GDM1 (cell line): ENCODE data around the gene NCKAP5.

Source experiments
- DNase-seq: peaks from one replicate; lab custom pipeline; 2025; lab: John Stamatoyannopoulos, UW

The NCKAP5 gene

DNA sequence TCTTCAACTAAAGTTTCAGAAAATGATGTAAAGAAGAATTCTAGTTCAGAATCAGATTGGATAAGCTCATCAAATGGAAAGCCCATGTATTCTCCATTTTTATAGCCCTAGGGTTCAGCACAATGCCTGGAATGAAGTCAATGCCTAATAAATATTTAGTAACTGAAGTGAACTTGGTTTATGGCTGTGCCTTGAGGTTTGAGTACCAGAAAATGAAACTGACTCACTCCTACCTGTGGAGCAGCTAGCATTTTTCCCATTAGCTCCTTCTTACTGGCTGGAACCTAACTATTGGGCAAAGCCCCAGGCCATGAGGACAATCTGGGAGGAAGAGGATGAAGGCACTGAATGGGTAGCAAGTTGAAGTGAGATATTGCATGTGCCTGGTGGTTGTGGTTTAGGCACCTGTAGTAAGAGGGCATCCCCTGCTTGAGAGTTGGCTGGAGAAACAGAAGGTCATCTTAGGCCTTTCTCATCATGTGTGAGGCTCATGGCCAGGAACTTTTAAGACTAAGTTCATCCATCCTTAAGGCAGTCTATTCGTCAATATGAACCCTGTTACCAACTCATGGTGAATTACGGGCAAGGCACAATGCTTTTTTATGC lies 813.3 kb downstream of the NCKAP5 start:
- no peak for DNase-seq

DNA sequence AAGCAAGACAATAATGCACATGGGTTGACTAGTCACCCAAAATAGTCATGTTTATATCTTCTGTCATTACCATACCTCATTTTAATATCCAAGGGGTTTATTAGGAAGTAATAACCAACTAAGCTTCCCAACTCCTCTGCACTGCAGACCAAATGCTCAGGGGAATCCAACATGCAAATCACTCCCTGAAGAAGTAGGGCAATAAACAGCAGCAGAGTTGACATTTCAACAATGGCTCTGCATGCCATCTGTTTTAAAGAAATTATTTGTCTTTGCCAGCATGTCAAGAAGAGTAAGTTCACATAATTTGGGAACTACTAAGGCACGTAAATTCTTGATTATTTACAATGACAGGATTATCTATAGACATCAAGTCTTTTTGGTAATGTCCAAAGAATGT lies 813.9 kb downstream of the NCKAP5 start:
- no peak for DNase-seq

DNA sequence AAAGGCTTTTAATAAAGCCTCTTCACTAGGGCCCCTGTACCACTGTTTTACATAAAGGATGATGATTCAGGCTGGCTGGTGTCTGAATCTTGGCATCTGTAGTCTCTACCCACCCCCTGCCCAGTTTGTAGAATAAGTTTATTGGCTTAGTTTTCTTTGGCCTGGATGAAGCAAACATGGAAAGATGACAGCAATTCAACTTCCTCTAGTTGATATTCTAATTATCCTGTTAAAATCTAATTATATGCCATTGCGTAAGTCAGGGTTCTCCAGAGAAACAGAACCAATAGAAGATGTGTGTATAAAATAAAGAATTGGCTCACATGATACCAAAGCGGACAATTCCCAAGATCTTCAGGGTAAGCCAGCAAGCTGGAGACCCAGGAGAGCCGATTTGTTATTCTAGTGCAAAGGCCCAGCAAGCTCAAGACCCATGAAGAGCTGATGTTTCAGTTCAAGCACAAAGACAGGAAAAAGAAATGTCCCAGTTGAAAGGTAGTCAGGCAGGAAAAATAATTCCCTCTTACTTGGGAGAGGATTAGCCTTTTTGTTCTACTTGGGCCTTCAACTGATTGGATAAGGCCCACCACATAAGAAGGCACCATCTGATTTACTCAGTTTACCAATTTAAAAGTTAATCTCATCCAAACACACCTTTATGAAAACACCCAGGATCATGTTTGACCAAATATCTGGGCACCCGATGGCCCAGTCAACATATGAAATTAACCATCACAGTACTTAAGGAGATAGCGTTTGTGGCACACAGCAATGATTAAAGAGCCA lies 815.6 kb downstream of the NCKAP5 start:
- no peak for DNase-seq

DNA sequence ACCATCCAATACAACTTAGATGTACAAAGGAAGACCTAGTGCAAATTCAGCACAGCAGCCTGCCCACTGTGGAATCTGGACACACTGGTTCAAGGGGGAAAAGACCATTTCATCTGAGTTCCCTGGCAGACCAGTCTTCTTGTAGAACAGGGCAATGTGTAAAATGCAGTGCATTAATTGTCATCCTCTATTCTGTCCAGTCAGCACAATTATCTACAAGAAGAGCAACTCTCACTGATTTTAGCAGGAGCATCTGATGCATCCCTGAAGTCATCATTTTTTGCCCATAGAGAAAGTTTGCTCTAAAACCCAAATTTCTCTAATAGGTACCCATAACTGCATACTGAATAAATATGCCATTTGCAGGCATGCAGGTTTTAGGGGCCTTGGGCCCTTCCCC lies 816.4 kb downstream of the NCKAP5 start:
- DNase-seq, result no peak

DNA sequence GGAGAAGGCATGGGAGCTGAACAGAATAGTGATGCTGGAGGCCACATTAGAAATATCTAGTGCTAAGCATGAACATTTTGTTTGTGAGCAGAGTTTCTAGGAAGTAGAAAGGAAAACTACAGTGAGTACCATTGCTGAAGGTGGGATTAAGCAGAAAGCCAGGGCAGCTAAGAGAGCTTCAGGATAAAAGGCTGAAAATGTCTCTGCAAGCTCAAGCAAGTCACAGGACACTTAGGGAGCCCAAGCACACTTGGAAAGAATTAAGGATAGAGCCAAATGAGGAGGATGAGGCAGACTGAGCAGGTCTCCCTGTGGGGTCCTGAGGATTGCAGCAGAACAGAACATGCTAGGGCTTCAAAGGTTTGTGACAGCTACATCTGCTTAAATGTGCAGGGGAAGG lies 817.7 kb downstream of the NCKAP5 start:
- DNase-seq, result no peak

DNA sequence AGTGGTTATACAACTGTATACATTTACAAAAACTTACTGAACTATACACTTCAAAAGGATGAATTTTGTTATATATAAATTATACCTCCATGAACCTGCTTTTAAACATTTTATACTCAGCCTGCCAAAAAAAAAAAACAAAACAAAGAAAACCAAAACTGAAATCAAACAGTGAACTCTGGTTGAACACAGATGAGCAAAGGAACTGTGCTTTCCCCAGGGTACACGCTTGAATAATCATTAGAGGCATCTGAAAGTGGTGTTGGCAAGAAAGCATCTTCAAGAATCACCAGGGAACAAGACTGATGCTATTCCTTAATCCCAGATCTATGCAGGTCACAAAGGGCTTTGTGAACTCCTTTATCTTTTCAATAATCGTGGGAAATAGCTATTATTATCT lies 821.2 kb downstream of the NCKAP5 start:
- DNase-seq, result no peak

DNA sequence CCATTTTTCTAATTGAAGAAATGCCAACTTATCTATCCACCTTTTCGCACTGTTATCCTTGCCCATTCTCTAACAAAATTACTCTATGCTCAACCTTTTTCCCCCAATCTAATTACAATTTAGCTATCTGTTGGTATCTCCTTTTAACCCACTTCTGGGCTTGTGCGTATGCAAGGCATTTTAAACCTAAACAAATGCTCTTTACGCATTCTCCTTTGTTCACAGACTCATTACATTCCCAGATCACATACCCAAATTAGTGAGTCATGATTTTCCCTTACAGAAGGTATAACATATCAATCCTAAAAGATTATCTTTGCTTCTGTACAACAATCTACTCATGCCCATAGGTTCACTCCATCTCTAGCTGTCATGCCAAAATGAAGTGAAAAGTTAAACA lies 826.5 kb downstream of the NCKAP5 start:
- DNase-seq, result no peak

DNA sequence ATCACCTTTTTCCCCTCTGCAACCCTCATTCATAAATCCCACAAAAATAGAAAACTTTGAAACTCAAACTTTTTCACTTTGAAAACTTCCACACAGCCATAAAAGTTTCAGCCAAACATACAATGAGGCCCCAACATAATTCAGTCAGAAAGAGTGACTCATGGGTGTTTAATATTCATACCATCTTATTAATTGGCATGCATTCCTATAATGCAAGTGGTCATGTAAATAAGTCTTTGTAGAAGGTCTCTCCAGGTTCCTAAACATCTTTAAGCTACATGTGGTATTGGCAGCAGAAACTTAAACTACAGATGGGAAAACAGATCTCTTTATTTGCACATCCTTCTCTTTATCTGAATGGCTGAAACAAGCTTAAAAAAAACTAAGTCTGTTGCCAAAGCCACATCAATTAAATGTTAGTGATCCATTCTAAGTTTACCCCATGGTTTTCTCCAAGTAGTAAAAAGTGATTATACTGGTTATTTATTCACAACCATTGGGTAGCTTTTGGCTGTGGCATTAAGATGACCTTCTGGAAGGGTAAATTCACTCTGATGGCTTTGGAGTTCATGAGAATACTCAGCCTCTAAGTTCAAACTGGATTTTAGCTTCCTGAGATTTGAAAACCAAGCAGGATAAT lies 828.1 kb downstream of the NCKAP5 start:
- no peak for DNase-seq

DNA sequence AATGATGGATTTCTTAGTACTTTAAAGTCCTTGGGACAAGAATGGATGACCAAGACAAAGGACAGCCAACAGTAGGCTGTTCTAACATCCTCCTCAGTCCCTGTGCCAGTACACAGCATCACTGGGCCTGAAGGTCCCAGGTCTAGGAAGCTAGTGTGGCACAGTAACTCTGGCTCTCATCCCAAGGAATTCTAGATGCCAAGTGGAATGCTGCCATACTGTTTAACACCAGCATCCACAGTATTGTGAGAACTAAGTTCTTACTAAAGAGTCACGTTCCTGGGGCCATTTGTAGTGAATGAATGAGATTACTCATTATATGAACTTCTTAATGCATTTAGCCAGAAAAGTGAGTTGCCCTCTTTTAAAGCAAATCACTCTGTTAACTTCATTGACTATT lies 830.0 kb downstream of the NCKAP5 start:
- no peak for DNase-seq

DNA sequence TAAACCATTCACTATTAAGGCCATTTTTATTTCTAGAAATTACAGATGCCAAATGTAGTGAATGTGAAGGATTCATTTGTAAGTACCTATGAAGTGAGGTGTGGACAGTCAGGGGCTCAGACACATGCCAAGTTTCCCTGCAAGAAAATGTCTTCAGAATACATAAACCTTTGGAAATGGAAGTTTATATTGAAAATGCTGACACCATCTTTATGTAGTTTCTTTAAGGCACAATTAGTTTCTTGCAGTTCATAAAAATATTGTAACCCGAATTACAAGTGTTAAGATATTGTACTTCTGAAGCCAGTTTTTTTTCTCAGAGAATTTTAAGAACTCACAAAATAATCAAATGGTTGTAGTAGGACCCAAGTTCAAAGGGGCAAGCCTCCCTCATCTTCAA lies 832.2 kb downstream of the NCKAP5 start:
- no peak for DNase-seq

DNA sequence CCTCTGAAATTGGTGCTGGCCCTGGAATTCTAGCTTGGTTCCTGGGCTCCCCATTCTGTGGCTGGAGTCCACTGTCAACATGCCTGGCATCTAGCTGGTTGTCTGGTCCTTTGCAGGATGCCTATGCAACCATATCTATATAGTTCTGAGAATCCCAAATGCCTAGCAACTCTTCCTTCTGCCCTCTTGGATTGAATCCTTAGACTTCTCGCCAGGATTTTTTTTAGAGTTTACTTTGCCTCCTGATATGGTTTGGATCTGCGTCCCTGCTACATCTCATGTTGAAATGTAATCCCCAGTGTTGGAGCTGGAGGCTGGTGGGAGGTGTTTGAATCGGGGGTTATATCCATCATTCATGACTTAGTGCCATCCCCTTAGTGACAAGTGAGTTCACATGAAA lies 833.3 kb downstream of the NCKAP5 start:
- DNase-seq, result no peak

DNA sequence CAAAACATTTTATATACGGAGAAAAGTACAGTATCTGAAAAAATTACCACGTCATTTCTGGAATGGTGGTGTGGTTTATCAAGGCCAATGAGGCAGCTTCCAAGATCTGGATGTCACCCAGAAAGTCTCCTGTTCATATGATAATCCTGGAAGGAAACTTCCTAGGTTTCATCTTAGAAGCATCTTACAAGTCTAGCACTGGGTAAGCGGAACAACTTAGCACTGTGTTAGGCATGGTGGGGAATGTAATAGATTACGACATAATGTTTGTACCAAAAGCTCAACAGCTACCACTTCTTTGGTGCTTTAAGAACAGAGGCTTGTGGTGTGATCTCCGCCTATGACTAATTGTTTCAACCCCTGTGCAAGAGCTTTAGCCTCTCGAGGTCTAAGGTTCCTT lies 835.2 kb downstream of the NCKAP5 start:
- no peak for DNase-seq

DNA sequence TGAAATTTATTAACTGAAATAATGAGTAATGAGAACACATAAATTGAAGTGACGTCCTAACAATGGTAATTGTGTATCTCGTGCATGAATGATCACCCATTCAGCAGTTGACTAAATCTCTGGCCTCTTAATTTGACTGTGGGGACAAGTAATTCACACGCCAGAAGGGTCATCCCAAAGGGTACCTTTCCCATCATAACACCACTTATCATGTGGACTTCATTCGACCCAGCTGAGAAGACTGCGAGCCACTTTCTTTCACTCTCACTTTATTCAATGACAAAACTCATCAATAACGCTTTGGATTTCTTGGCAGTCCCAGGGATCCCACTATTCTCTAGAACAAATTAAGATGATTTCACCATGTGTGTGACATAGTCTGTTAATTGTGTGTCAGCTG lies 835.6 kb downstream of the NCKAP5 start:
- DNase-seq, result no peak

DNA sequence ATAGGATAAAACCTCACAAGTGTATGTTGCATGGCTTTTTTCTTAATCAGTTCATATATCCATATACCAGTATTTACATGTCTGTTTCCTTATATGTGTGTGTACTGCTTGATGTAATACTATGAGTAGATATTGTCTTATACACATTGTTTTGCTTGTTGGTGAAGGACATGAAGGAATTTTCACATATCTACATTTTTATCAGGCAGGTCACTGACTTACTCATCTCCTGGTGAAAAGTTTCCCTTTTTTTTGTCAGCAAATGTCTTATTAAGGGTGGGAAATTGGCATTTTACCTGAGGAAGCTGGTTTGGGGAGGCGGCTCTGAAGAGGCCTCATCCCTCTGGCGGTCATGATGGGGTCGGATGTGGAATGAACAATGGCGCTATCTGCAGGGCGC lies 836.8 kb downstream of the NCKAP5 start:
- no peak for DNase-seq

DNA sequence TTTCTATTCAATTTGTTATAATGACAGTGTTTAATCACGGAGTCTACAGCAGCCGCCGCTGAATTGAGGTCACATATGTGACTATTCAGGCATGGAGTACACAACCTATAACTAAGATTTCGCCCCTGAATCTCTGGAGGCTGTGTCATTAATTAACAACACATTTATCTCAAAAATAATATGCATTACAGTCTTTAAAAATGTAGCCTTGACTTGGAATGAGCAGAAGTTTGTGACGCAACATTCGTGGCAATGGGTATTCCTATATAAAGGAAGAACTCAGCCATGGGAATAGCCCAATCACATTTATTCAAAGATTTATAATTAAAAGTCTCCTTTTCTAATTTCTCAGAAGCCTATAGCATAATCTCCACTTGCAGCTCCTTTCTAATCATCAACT lies 837.7 kb downstream of the NCKAP5 start:
- DNase-seq, result no peak

DNA sequence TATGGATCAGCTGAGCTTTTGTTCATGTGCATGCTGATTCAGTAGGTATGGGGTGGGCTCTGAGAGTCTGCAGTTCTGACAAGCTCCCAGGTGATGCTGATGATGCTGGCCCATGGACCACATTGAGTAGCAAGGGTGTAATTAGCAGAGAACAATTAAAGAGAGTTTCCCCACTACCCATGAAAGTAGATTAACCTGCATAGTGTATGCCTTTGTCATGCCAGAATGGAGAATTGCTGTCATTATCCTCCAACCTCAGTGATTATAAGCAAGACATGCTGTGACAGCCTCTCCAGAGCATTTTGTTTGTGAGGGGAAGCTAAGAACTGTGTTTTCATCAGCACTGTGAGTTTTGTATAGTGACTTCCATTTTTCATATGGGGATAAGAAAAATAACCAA lies 838.7 kb downstream of the NCKAP5 start:
- no peak for DNase-seq

DNA sequence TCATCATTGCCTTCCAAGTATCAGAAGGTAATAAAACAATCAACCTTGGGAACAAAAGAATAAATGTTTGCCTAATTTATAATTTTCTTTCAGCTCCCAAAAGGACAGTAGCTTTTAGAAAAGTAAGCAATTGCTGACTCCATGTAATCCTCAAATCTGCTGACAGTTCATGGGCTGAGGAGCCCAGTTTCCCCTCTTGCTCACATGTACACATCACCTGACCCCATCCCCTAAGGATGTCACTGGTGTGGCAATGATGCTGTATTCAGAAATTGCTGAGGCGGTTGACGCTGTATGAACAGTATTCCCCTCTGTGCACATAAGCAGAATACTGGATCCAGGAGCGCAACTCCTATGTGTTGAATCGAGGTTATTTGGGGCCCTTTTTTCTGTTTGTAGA lies 842.1 kb downstream of the NCKAP5 start:
- no peak for DNase-seq

DNA sequence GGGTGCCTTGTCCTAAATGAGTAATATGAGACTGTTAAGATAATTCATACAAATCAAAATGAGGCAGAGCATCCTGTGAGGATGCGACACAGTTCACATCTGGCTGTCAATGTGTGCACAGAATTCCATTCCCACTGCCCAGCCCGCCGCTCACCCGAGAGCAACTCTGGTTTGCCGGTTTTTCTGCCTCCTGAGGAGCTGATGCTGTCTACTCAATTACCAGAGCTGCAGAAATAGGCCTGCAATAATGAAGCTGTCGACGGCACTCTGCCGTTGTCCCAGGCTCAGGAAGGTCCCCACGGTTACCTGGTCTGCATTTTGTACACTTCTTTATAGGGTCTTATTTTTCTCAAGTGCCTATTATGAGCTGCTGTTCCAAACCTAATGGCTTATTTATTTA lies 842.5 kb downstream of the NCKAP5 start:
- DNase-seq, result no peak

DNA sequence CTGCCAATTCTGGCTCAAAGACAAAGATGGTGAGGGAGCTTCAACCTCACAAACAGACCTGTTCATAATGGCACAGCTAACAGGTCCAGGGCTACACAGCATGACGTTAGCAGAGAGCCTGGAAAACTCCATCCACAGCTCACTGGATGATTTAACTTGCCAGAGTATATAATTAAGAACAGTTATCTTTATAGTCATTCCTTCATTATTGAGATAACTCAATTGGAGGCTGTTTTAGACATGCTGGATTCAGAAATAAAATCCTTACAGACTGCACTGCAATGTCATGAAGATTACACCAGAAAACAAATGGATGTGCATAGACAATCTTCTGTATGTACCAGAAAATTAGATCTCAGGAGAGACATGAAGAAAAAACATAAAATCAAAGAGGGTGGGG lies 843.1 kb downstream of the NCKAP5 start:
- DNase-seq, result no peak

DNA sequence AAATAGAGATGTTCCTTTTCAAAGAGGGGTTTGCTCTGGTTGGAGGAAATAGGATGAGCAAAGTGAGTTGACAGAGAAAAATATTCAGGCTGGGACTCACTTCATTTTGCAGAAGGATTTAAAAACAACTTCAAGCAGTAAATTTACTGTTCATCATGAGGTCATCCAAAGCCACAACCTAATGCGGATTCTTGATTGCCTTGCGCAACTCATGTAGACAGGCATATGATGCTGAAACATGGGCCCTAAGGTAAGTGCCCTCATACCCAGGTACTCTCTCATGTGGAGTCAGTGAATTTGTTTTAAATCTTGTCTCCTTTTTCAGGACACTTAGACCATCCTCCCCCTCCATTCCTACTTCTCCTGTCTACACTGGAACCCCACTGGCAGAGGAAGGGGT lies 846.3 kb downstream of the NCKAP5 start:
- no peak for DNase-seq

DNA sequence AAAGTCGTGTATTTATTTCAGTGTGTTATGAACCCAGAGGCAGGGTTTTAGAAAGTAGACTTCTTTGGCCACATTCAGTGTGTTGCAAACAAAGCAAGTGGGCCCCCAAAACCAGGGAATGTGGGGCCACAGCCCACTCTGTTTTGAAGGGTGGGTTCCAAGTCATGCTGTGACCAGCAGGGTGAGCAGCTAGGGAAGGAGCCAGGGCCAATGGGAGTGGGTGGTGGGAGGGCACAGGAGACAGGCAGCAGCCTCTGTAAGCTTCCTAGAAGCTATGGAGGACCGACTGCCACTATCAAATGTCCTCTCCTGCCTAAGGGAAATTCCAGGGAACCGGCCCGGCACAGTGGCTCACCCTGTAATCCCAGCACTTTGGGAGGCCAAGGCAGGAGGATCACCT lies 847.9 kb downstream of the NCKAP5 start:
- DNase-seq, result no peak

DNA sequence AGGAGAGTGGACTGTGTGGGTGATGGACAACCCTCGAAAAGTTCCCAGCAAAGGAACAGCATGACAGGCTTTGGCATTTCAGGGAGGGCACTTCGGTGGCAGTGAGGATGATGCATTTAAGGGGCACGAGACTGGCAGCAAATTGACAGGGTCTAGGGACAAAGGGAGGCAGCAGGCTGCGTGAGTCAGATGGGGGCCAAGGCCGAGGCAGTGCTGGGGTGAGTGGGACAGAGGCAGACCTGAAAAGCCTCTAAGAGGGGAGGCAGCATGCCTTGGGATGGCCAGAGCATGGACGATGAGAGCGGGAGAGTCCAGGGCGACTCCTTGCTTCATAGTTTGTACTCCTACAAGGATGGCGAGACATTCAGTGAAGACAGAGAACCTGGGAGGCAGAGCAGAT lies 848.8 kb downstream of the NCKAP5 start:
- no peak for DNase-seq

DNA sequence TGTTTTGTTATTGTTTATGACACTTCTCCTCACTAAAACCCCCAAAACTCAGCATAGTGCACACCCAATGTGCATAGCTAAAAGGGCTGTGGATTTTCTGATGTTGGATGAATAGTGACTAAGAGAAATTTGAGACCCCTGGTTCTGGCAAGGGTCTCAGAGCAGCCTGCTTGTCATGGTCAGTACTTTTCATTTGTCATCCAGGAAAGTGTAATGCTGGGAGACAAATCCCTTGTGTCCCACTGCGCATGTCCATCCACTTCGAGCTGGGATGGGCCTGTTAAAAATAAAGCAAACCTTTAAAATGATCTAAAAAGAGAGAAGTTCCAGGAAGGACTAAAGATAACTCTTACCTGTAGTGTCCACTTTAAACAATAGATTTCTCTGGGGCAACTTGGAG lies 851.3 kb downstream of the NCKAP5 start:
- DNase-seq, result no peak
